Transverse colon (tissue), 4 donors: ENCODE results near the gene PHF10.

Source experiments
- EP300 ChIP-seq: sonication (generic); formaldehyde crosslinking; IDR thresholded peaks from one replicate; pipeline ENCODE4 v1.6.1; 2017; ENCODE audit warnings: antibody characterized with exemption, low read depth
- POLR2A ChIP-seq: fragments of 450-650 bp; IDR thresholded peaks from one replicate; pipeline ENCODE4 v1.6.1; 2016; ENCODE audit warnings: antibody characterized with exemption, mild to moderate bottlenecking, moderate library complexity
- POLR2AphosphoS5 ChIP-seq, 3 donors: sonication (generic); formaldehyde crosslinking; IDR thresholded peaks; one replicate each; pipeline ENCODE4 v1.6.1; 2016; ENCODE audit warnings: antibody characterized with exemption in 3 of 3
- TF ChIP-seq, protein P1 (sequence below), 5 experiments: fragments of 200-600 bp in 3 of 5; fragments of 450-650 bp in 2 of 5; sonication (generic) in 3 of 5; IDR thresholded peaks; 1 replicate in 2 of 5; 2 replicates in 3 of 5; pipeline ENCODE4 v1.5.1; 2016 to 2017; ENCODE audit warnings: antibody characterized with exemption in 5 of 5, inconsistent platforms in 3 of 5, mild to moderate bottlenecking in 2 of 5, moderate library complexity in 1 of 5

DNA sequence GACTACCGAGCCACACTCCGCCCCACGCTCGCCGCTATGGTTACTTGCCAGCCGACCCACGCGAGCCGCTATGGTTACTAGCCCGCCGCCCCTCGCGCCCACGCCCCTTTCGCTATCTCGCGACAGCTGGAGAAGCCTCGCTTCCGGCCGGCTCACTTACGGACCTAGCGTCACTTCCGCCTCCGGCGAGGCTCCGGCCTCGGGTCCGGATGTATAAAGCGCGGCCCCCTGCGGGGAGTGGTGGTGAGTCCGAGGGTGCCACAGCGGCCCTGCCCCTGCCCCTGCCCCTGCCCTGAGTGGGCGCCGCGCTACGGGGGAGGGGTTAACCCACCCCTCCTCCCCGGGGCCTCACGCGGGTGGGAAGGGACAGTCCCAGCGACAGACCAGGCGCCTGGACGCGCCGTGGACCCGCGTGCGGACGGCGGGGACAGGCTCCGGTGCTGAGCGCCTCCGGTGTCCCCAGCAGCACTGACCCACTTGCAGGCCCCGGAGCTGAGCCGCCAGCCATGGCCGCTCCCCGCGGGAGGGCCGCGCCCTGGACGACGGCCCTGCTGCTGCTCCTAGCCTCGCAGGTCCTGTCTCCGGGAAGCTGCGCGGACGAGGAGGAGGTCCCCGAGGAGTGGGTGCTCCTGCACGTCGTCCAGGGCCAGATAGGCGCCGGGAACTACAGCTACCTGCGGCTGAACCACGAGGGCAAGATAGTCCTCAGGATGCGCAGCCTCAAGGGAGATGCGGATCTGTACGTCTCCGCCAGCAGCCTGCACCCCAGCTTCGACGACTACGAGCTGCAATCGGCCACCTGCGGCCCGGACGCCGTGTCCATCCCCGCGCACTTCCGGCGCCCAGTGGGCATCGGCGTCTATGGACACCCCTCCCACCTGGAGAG is 22.1 kb downstream of the PHF10 start, which contains the start of the genes C6orf120 and WDR27:
- peak; percentile 98 for TF ChIP-seq POLR2A
- TF ChIP-seq, protein P1, sequence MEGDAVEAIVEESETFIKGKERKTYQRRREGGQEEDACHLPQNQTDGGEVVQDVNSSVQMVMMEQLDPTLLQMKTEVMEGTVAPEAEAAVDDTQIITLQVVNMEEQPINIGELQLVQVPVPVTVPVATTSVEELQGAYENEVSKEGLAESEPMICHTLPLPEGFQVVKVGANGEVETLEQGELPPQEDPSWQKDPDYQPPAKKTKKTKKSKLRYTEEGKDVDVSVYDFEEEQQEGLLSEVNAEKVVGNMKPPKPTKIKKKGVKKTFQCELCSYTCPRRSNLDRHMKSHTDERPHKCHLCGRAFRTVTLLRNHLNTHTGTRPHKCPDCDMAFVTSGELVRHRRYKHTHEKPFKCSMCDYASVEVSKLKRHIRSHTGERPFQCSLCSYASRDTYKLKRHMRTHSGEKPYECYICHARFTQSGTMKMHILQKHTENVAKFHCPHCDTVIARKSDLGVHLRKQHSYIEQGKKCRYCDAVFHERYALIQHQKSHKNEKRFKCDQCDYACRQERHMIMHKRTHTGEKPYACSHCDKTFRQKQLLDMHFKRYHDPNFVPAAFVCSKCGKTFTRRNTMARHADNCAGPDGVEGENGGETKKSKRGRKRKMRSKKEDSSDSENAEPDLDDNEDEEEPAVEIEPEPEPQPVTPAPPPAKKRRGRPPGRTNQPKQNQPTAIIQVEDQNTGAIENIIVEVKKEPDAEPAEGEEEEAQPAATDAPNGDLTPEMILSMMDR (IDR thresholded peaks at IDR 0.05), result no peak
- no peak for TF ChIP-seq EP300
- TF ChIP-seq POLR2AphosphoS5 (IDR thresholded peaks at IDR 0.05), result peak; percentile 98
